ENCODE results near the gene DPF3.

DNA sequence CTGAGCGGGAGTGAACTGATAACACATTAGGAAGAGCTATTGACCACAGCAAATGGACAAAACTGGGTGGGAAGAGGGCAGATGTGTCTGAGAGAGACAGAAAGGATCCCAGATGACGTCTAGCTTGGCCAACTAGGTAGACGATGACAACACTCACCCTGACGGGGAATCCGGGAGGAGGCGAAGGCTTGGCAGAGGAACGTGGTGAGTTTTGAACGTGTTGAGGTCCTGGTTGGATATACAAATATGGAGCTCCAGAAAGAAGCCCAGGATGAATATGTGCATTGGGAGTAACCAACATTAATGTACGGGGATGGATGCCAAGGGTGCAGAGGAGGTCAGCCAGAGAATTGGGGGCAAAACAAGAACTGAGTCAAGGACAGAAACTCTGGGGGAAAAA is 60.7 kb downstream of the DPF3 start:
- TF ChIP-seq, protein P1, sequence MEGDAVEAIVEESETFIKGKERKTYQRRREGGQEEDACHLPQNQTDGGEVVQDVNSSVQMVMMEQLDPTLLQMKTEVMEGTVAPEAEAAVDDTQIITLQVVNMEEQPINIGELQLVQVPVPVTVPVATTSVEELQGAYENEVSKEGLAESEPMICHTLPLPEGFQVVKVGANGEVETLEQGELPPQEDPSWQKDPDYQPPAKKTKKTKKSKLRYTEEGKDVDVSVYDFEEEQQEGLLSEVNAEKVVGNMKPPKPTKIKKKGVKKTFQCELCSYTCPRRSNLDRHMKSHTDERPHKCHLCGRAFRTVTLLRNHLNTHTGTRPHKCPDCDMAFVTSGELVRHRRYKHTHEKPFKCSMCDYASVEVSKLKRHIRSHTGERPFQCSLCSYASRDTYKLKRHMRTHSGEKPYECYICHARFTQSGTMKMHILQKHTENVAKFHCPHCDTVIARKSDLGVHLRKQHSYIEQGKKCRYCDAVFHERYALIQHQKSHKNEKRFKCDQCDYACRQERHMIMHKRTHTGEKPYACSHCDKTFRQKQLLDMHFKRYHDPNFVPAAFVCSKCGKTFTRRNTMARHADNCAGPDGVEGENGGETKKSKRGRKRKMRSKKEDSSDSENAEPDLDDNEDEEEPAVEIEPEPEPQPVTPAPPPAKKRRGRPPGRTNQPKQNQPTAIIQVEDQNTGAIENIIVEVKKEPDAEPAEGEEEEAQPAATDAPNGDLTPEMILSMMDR (IDR thresholded peaks at IDR 0.05; ENCODE audit: insufficient read depth, low read length, poor library complexity, severe bottlenecking) = no peak
- TF ChIP-seq EZH2phosphoT487 (conservative IDR thresholded peaks at IDR 0.05; ENCODE audit: low read length) = no peak
